Nephron progenitor cell (in vitro differentiated cells): ENCODE results near the gene PHTF1.
A peak's percentile ranks its signal among the peaks of the same experiment; 100 is the strongest.

Source experiments
- DNase-seq: peaks from one replicate; pipeline ENCODE4 v3.0.0; 2021
- H3K27ac Mint-ChIP-seq: 2 replicates; pipeline ENCODE4 v1.8.0; 2021; ENCODE audit warnings: mild to moderate bottlenecking, moderate library complexity, mixed read lengths
- H3K27me3 Mint-ChIP-seq: 2 replicates; pipeline ENCODE4 v1.8.0; 2021; ENCODE audit warnings: mild to moderate bottlenecking, low read depth, mixed read lengths; ENCODE audit not compliant: poor library complexity
- H3K36me3 Mint-ChIP-seq: 2 replicates; pipeline ENCODE4 v1.8.0; 2021; ENCODE audit warnings: low read depth, mixed read lengths
- H3K4me1 Mint-ChIP-seq: 2 replicates; pipeline ENCODE4 v1.8.0; 2021; ENCODE audit warnings: mixed read lengths
- H3K4me3 Mint-ChIP-seq: 2 replicates; pipeline ENCODE4 v1.8.0; 2021; ENCODE audit warnings: mild to moderate bottlenecking, moderate library complexity, mixed read lengths
- H3K9me3 Mint-ChIP-seq: 2 replicates; pipeline ENCODE4 v1.8.0; 2021; ENCODE audit warnings: mild to moderate bottlenecking, moderate library complexity, mixed read lengths
- CTCF ChIP-seq: fragments of 200-600 bp; sonication (generic); IDR thresholded peaks from 2 replicates; pipeline ENCODE4 v1.5.0; 2021; ENCODE audit warnings: antibody characterized with exemption

Gene PHTF1

GRCh38 chr1:113792471-113792870 is 33.2 kb upstream of the PHTF1 start:
- H3K9me3 Mint-ChIP-seq, result no peaks in the 10 kb centered on the region
- TF ChIP-seq CTCF, result no peak
- no peaks in the 10 kb centered on the region for H3K27me3 Mint-ChIP-seq
- peak overlapping the region; percentile 81 for H3K27ac Mint-ChIP-seq
- no peak for DNase-seq
- peaks cover 90% of the 10 kb centered on the region for H3K36me3 Mint-ChIP-seq
- no peaks in the 10 kb centered on the region for H3K4me1 Mint-ChIP-seq
- no peak overlapping the region for H3K4me3 Mint-ChIP-seq

- no peak for DNase-seq
- Mint-ChIP-seq H3K4me3 (no peak overlapping the region), H3K9me3 (no peaks in the 10 kb centered on the region), H3K27me3 (no peaks in the 10 kb centered on the region), H3K36me3 (peaks cover 72% of the 10 kb centered on the region), H3K27ac (no peak overlapping the region), H3K4me1 (peaks cover 17% of the 10 kb centered on the region)
- no peak for TF ChIP-seq CTCF
These were observed 29.5 kb upstream of the PHTF1 start for GRCh38 chr1:113788802-113789201.

GRCh38 chr1:113787663-113788062 is 28.4 kb upstream of the PHTF1 start:
- H3K9me3 Mint-ChIP-seq, result no peaks in the 10 kb centered on the region
- H3K4me1 Mint-ChIP-seq, result peaks cover 17% of the 10 kb centered on the region
- no peak for DNase-seq
- H3K36me3 Mint-ChIP-seq, result peaks cover 64% of the 10 kb centered on the region
- TF ChIP-seq CTCF, result no peak
- H3K27ac Mint-ChIP-seq, result no peak overlapping the region
- no peak overlapping the region for H3K4me3 Mint-ChIP-seq
- no peaks in the 10 kb centered on the region for H3K27me3 Mint-ChIP-seq

- Mint-ChIP-seq H3K4me3 (no peak overlapping the region), H3K4me1 (peaks cover 17% of the 10 kb centered on the region), H3K27me3 (no peaks in the 10 kb centered on the region), H3K36me3 (peaks cover 54% of the 10 kb centered on the region), H3K9me3 (no peaks in the 10 kb centered on the region), H3K27ac (peak overlapping the region; percentile 75)
- no peak for TF ChIP-seq CTCF
- DNase-seq, result no peak
These were observed 26.8 kb upstream of the PHTF1 start for GRCh38 chr1:113786069-113786468.

- DNase-seq, result no peak
- Mint-ChIP-seq H3K27ac (peak overlapping the region; percentile 73), H3K9me3 (no peaks in the 10 kb centered on the region), H3K27me3 (no peaks in the 10 kb centered on the region), H3K4me3 (no peak overlapping the region), H3K36me3 (peaks cover 39% of the 10 kb centered on the region), H3K4me1 (peaks cover 17% of the 10 kb centered on the region)
- no peak for TF ChIP-seq CTCF
These were observed 25.0 kb upstream of the PHTF1 start for GRCh38 chr1:113784104-113784779.
